NT2/D1 (cell line): ENCODE data around the gene ANKRD13B.

Experiments used
- SUZ12 ChIP-seq: IDR thresholded peaks from 2 replicates; pipeline ENCODE4 v1.6.1; 2011; ENCODE audit not compliant: insufficient read length, insufficient read depth; ENCODE audit errors: extremely low read depth
- YY1 ChIP-seq: IDR thresholded peaks from 2 replicates; pipeline ENCODE4 v1.6.1; 2011; ENCODE audit not compliant: insufficient read length, insufficient read depth

DNA sequence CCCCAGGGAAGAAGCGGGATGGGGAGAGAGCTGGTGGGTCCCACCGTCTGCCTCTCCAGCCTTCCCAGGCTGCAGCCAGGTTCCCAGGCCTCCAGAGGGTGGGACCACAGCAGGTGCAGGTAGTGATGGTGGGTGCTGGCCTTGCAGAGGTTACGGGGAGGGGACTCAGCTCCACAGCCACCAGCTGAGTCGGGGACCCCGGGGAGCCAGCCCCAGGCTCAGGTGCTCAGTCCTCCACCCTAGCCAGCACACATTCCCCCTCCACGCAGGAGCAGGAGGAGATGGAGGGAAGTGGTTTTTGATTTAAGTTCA, 19.4 kb upstream of the ANKRD13B start:
- TF ChIP-seq SUZ12: no peak
- TF ChIP-seq YY1: no peak
